Measurements from ENCODE around the gene SSR1. TPM values are rescaled to one million over a fixed set of nuclear protein-coding genes. Genes with fewer than 3 reads are reported as not detected.
"Not testable (repeated sequence)": the region's sequence is repeated elsewhere in the genome, so short reads cannot be mapped to it uniquely, and the experiment has no call there.

Gene SSR1
- total RNA-seq (2014; rRNA removed) = 109 and 128 TPM in 2 replicates
- polyA plus RNA-seq (2012) = 84.7 TPM

DNA sequence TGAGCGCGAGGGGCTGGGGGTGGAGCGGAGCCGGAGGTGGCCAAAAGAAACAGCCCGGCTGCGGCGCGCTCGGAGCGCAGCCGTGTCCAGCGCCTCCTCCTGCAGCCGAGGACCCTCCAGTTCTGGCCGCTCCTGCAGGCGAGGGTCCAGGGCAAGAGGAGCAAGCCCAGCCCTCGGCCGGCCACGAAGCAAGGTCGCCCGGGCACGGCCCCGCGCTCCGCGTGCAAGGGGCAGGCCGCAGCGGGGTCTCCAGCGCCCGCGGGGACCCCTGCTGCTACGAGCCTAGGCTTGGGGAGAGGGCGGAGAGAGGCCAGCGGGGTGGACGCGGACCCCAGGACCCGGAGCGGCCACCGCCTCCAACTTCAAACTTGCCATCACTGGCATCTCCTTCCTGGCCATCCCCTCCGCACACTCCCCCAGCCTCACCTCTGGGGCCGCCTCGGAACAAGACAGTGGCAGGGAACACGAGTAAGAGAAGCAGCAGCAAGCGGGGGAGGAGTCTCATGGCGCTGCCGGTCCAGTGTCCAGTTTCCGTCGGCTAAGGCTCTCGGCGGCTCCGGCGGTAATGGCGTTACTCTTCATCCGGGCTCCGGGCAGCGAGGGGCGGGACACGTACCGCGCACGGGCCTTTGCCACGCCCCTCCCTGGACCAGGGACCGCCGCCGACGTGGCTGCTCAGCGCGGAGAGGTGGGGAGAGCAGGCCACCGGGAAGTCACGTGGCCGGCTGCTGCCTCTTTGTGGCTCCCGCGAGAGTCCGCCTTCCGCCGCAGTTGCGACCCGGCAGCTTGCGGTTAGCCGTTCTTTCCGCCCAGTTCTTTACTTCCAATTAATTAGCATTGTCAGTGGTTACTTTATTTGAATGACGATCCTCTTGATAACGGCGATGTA lies at the start of gene SSR1:
Gene SSR1 (minus strand): TSS at position 584 of the 889 bp plus-strand sequence. CDS start 79 bp downstream, at position 505.
- DNase-seq (ENCODE audit: low read depth) = peak; percentile 95

DNA sequence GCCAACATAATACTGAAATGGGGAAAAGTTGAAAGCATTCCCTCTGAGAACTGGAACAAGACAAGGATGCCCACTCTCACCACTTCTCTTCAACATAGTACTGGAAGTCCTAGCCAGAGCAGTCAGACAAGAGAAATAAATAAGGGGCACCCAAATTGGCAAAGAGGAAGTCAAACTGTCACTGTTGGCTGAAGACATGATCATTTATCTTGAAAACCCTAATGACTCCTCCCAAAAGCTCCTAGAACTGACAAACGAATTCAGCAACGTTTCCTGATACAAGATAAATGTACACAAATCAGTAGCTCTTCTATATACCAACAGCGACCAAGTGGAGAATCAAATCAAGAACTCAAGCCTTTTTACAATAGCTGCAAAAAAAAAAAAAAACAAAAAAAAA lies 38.9 kb upstream of the SSR1 start:
- DNase-seq (ENCODE audit: low read depth) = not testable (repeated sequence)

DNA sequence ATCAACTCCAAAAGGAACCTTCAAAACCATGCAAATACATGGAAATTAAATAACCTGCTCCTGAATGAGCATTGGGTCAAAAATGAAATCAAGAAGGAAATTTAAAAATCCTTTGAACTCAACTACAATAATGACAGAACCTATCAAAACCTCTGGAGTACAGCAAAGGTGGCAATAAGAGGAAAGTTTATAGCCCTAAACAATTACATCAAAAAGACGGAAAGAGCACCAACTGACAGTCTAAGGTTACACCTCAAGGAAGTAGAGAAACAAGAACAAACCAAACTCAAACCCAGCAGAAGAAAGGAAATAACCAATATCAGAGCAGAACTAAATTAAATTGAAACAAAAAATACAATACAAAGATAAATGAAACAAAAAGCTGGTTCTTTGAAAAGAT lies 37.6 kb upstream of the SSR1 start:
- not testable (repeated sequence) for DNase-seq (ENCODE audit: low read depth)

DNA sequence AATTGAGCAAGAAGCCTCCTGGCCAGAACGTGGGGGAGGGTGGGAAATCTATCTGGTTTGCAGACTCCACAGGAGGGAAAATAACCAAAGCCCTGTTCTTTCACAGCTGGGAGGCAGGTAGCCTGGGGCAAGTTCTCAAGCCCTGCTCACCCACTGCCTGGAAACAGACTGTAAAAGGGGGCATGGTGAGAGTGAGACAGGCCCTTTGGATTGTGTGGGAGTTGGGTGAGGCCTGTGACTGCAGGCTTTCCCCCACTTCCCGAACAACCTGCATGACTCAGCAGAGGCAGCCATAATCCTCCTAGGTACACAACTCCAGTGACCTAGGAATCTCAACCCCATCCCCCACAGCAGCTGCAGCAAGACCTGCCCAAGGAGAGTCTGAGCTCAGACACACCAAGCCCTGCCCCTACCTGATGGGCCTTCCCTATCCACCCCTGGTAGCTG lies 34.6 kb upstream of the SSR1 start:
- not testable (repeated sequence) for DNase-seq (ENCODE audit: low read depth)

DNA sequence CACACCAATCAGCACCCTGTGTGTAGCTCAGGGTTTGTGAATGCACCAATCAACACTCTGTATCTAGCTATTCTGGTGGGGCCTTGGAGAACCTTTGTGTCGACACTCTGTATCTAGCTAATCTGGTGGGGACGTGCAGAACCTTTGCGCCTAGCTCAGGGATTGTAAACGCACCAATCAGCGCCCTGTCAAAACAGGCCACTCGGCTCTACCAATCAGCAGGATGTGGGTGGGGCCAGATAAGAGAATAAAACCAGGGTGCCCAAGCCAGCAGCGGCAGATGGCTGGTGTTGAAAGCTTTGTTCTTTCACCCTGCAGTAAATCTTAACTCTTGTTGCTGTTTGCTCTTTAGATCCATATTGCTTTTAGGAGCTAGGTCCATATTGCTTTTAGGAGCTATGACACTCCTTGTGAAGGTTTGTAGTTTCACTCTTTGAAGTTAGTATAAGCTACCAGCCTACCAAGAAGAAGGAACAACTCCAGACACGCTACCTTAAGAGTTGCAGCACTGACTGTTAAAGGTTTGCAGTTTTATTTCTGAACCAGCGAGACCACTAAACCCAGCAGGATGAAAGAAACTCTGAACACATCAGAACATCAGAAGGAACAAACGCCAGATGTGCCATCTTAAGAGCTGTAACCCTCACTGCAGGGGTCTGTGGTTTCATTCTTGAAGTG lies 31.9 kb upstream of the SSR1 start:
- not testable (repeated sequence) for DNase-seq (ENCODE audit: low read depth)

DNA sequence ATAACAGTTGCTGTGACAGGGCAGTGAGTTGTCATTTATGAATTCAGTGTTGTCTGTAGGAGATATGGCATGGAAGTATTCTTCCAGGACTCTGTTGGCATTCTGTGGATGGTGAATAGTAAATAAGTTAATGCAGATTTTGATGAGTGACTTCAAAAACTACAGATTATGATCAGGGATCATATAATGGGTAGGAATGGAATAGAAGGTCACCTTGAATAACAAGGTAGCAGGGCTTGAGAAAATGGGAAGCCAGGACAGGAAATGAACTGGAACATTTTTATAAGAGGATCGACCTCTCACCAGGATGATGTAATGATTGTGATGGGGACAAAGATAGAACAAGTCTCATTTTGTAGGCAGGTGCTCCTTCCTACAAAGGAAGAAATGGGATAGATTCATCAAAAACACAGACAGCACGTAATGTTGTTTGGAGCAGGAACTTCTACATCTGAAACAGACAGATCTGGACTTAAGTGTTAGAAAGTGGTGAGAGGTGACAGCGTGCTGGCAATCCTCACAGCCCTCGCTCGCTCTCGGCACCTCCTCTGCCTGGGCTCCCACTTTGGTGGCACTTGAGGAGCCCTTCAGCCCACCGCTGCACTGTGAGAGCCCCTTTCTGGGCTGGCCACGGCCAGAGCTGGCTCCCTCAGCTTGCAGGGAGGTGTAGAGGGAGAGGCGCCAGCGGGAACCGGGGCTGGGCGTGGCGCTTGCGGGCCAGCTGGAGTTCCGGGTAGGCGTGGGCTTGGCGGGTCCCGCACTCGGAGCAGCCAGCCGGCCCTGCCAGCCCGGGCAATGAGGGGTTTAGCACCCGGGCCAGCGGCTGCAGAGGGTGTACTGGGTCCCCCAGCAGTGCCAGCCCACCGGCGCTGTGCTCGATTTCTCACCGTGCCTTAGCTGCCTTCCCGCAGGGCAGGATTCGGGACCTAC lies 30.8 kb upstream of the SSR1 start:
- DNase-seq (ENCODE audit: low read depth) = no peak

DNA sequence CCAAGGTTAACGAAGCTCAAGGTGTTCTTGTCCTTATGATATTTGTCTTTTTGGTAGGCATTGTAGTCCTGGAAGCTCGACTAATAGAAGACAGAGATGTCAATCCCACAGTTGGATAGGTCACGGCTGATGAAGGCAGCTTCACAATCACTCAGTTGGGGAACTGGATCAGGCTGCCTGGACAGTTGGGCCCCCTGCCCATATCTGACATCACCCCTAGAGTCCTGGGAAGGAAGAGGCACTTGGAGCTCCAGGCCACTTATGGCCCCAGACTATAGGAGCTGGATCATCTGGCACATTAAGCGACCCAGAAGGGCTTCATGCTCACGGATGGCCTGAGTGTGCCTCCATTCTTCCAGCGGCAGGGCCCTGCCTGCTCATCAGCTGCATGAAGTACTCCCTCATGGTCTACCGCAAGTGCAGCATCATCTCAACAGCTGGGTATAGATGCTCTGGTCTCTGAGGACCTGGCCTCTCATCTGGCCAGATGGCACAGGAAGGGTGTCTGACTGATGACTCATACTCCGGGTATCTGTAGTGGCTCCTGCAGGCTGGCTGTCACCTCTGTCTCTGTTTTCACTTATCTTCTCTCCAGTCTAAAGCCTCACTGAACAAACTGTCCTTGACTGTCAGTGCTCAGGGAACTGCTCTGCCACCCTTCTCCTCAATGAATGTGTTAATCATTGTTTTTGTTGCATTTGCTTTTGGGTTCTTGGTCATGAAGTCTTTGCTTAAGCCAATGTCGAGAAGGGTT lies 29.2 kb upstream of the SSR1 start:
- DNase-seq (ENCODE audit: low read depth) = peak; percentile 61

DNA sequence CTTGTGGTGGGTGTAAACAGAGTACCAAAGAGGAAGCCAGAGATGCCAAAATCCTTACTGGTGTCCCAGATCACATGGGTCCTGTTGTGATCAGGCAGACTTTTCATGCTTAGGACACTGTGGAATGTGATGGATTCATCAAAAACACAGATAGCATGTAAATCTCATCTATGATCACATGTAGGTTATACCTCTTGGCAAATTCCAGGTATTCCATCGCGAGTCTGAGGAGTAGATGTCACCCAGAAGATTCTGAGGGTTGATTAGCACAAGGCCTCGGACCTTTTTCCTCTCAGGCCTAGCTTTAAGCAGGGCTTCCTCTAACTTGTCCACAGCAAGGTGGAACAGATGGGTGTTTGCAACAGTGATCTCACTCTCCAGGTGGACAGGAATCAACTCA lies 28.3 kb upstream of the SSR1 start:
- DNase-seq (ENCODE audit: low read depth) = no peak

DNA sequence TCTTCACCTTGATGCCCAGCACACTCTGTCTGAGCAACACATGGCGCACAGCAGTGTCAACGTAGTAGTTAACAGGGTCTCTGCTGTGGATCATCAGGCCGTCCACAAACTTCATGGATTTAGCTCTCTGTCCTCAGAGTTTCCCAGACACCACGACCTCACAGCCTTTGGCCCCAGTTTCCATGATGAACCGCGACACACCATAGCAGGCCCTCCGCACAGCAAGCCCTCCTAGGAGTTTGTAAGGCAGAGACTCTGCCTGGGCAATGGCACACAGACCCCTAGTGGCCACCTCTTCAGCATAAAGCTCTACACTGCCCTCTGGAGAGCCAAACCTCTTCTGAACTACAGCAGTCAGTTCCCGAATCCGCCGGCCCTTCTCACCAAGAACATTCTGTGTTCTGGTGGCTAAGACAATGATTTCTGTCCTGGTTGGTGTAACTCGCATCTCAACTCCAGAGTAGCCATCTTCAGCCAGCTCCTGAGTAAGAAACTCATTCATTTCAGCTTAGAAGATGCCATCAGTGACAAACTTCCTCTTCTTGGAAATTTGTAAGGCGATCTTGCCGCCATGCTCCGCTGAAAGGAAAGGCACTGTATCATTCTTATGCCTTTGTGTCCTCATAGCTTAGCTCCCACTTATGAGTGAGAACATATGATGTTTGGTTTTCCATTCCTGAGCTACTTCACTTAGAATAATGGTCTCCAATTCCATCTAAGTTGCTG lies 26.2 kb upstream of the SSR1 start:
- DNase-seq (ENCODE audit: low read depth) = peak; percentile 3

DNA sequence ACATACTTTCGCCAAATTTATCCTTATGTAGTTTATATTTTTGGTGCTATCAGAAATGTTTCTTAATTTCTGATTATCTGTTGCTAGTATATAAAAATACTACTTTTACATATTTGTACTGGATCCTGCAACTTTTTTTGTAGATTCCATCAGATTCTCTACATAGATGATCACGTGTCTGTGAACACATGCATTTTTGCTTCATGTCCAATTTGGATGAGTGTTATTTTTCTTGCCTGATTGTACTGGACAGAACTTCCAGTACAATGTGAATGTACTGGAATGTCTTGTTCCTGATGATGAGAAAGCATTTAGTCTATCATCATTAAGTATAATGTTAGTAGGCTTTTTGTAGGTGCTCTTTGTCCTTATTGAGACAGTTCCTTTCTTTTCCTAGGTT lies 25.0 kb upstream of the SSR1 start:
- peak; percentile 13 for DNase-seq (ENCODE audit: low read depth)

DNA sequence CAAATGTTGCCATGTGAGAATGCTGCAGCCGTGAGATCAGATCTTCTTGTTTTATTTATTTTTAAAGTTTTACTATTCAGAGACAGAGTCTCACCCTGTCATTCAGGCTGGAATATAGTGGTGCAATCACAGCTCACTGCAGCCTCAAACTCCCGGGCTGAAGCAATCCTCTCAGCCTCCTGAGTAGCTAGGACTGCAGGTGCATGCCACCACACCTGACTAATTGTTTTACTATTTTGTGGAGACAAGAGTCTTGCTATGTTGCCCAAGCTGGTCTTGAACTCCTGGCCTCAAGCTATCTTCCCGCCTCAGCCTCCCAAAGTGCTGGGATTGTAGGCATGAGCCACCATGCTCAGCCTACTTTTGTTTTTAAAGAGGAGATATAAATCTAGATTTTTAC lies 22.5 kb upstream of the SSR1 start:
- DNase-seq (ENCODE audit: low read depth) = no peak

DNA sequence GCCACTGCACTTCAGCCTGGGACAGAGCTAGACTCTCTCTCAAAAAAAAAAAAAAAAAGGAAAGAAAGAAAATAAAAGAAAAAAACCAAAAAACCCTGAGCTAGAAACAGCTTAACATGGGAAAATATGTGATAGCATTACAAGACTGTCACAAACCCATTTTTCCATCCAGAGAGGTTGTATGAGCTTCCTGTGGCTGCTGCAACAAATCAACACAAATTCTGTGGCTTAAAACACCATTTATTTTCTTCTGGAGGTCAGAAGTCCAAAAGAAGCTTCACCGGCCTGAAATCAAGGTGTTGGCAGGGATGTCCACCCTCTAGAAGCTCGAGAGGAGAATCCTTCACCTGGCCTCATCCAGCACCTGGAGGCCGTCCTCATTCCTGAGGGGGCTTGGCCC lies 21.7 kb upstream of the SSR1 start:
- DNase-seq (ENCODE audit: low read depth) = no peak

DNA sequence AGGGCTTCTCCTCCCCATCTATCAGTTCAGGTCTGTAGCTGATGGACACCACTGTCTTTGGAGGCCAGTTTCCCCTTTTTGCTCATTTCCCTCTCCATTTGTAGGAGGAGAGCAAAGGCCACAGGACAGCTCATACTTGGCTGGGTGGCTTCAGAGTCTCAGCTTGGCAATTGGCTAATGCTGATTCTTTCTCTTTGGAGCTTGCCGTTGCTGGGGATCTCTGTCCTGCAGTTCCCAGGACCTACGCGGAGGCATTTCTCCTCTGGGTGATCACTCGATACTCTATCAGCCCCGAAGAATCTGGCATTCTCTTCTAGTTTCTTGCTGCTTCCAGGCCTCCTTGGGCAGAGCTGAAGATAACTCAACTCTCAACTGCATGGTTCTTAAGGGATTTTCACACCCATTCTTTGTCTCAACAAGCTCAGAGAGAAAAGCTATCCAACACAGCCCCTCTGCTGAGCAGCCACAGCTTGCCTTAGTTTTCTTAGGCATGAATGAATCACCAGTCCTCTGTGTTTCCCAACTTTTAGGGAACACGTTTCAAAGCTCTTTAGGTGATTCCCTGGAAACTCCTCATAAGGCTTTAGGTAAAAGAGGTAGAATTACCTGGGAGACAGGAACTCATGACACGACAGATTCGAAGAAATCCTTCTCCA lies 19.2 kb upstream of the SSR1 start:
- peak; percentile 1 for DNase-seq (ENCODE audit: low read depth)

DNA sequence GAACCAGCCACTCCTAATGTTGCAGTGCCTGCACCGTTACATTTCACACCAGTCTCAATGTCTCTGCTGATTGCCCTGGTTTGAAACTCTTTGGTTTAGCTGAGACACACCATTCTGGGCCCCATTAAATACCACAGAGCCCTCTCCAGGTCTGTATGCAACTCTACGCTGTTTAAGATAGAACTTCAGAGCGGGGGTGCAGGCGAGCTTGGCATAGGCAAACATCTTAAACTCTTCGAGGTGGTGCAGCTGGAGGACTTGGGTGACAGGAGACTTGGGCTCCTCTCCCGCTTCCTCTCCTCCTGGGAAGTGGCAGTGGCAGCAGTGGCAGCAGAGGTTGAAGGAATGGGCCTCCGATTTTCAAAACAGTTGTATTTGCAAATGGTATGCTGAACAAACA lies 18.5 kb upstream of the SSR1 start:
- DNase-seq (ENCODE audit: low read depth) = no peak

DNA sequence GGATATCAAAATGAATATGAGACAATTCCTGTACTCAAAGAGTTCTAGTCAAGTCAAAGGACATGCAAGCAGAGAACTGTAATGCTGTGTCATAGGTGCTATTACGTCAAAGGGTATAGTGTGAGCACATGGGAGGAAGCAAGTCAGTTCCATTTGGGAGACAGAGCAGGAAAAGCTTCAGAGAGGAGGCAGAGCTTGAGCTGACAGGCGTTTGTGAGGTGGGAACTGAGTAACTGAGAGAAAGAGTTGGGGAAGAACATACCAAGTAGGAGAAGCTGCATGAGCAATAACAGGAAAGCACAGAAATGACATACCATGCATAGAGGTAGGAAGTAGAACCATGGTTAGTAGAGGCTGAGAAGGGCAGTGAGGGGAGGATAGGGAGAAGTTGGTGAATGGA lies 15.2 kb upstream of the SSR1 start:
- DNase-seq (ENCODE audit: low read depth) = peak; percentile 7

DNA sequence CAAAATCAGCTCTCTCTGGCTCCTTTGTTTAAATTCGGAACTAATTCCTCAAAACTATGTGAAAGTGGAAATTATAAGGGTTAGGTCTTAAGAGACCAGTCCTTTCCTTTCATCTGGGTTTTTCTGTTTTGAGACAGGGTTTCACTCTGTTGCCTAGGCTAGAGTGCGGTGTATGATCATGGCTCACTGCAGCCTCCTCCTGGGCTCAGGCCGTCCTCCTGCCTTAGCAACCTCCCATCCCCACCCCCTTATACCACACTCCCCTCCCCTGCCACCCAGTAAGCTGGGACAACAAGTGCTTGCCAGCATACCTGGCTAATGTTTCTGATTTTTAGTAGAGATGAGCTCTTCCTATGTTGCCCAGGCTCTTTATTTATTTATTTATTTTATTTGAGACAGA lies 12.8 kb upstream of the SSR1 start:
- DNase-seq (ENCODE audit: low read depth) = no peak

DNA sequence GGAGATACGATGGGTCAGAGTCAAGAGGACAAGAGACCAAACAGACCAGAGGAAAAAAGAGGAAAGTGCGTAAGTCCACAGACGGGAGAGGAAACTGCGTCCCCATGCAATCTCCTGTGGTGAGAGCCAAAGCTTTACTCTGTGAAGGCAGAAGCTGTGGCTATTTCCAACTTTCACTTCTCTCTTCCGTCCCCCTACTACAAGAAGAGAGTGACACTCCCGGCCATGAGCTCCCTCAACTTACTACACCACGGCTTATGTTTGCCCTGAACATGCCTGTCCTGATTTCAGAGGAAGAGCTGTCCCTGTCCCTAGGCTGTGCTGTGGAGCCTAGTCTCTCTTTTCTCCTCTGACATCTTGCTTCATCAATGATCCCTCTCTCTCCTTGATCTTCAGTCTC lies 11.5 kb upstream of the SSR1 start:
- DNase-seq (ENCODE audit: low read depth) = no peak

DNA sequence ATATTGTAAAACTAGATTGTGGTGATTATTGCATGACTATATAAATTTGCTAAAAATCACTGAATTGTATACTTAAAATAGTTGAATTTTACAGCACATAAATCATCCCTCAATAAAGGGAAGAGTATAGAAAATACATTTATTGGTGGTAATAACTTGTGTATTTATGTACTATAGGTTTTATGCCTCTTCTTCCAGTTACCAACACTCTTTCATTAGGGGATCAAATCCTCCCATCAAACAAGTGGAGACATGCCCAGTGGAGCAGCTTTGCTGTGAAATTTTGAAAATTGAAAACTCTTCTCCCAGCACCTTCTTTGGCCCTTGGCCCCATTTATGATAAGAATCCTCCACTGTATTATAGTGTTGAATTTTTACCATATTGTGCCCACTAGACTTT lies 10.1 kb upstream of the SSR1 start:
- no peak for DNase-seq (ENCODE audit: low read depth)

DNA sequence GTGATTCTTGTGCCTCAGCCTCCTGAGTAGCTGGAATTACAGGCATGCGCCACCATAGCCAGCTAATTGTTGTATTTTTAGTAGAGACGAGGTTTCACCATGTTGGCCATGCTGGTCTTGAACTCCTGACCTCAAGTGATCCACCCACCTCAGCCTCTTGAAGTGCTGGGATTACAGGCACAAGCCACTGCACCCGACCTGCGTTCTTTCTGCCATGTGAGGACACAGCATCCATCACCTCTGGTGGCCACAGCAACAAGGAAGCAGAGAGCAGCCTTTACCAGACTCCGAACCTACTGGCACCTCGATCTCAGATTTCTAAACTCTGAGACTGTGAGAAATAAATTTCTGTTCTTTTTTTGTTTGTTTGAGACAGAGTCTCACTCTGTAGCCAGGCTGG lies 8.9 kb upstream of the SSR1 start:
- not testable (repeated sequence) for DNase-seq (ENCODE audit: low read depth)

DNA sequence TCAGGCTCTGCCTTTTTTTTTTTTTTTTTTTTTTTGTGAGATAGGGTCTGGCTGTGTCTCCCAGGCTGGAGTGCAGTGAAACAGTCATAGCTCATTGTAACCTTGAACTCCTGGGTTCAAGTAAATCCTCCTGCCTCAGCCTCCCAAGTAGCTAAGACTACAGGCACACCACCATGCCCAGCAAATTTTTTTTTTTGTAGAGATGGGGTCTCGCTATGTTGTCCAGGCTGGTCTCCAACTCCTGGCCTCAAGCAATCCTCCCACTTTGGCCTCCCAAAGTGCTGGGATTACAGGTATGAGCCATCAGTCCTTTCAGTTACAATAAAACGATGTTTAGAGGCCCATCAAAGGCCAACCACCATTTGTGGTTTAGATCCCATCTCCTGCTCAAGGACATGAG lies 6.4 kb upstream of the SSR1 start:
- DNase-seq (ENCODE audit: low read depth) = not testable (repeated sequence)
